ENCODE results near the gene SORT1. TPM values are rescaled to one million over a fixed set of nuclear protein-coding genes. Genes with fewer than 3 reads are reported as not detected.

SORT1 gene
- total and polyA plus RNA-seq, 3 experiments from 2014 or later = 0.16 to 3.9 (median 3.0) TPM

DNA sequence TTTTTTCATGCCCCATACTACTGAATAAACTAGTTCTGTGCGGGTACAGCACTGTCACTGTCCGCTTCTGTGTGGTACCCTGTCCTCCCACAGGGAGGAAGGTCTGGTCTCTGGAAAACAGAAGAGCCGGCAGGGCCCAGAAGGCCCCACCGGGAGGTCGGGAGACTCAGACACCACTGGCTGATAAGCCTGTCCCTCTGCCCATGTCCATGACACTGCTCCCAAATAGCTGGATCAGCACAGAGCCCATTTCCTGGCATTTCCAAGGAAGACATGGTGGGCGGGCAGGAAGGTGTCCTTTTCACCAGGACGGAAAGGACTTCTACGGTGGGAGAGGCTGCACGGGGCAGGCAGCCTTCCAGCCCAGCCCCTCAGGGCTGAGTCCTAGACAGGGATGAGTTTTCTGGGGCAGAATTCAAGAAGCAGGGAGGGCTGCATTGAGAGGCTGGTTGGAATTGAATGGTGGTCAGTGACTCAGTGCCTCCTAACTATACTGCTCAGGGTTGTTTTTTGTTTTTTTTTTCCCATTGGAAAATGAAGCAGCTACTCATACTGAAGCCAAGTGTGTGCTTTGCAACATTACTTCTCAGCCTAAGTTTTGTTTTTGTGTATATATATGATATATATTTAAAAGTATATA is 121.9 kb downstream of the SORT1 start:
- no peak overlapping the region for H3K4me3 ChIP-seq (ENCODE audit: low read length)
- DNase-seq = no peak
- Mint-ChIP-seq H3K9me3 (no peaks in the 10 kb centered on the region), H3K4me3 (no peak overlapping the region), H3K36me3 (no peaks in the 10 kb centered on the region), H3K4me1 (peaks cover 4 to 5% (median 4%) of the 10 kb centered on the region in 3 donors), H3K27me3 (no peaks in the 10 kb centered on the region), H3K27ac (no peak overlapping the region)
- H3K9me3 ChIP-seq (ENCODE audit: low read length) = no peaks in the 10 kb centered on the region
- H3K27me3 ChIP-seq (ENCODE audit: insufficient read depth, low read length, poor library complexity, severe bottlenecking) = no peaks in the 10 kb centered on the region
- peaks cover 4% of the 10 kb centered on the region for H3K4me1 ChIP-seq (ENCODE audit: insufficient read depth, low read length)
- H3K27ac ChIP-seq (ENCODE audit: low read depth, low read length) = no peak overlapping the region
- no peaks in the 10 kb centered on the region for H3K36me3 ChIP-seq (ENCODE audit: insufficient read depth, low read length)
- CTCF ChIA-PET = interaction anchor here (1.1 to 5.6 kb wide), 10 partner anchors 12 to 256 kb away, joined by 4 to 56 read pairs (median 8); partner anchors contain the start of genes CYB561D1 and SORT1
- POLR2A ChIA-PET = no interaction called here

DNA sequence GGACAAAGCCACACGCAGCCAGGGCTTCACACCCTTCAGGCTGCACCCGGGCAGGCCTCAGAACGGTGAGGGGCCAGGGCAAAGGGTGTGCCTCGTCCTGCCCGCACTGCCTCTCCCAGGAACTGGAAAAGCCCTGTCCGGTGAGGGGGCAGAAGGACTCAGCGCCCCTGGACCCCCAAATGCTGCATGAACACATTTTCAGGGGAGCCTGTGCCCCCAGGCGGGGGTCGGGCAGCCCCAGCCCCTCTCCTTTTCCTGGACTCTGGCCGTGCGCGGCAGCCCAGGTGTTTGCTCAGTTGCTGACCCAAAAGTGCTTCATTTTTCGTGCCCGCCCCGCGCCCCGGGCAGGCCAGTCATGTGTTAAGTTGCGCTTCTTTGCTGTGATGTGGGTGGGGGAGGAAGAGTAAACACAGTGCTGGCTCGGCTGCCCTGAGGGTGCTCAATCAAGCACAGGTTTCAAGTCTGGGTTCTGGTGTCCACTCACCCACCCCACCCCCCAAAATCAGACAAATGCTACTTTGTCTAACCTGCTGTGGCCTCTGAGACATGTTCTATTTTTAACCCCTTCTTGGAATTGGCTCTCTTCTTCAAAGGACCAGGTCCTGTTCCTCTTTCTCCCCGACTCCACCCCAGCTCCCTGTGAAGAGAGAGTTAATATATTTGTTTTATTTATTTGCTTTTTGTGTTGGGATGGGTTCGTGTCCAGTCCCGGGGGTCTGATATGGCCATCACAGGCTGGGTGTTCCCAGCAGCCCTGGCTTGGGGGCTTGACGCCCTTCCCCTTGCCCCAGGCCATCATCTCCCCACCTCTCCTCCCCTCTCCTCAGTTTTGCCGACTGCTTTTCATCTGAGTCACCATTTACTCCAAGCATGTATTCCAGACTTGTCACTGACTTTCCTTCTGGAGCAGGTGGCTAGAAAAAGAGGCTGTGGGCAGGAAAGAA is 122.9 kb downstream of the SORT1 start:
- Histone ChIP-seq H3K9me3 (ENCODE audit: low read length) (no peaks in the 10 kb centered on the region), H3K4me1 (ENCODE audit: insufficient read depth, low read length) (peaks cover 4% of the 10 kb centered on the region), H3K27me3 (ENCODE audit: insufficient read depth, low read length, poor library complexity, severe bottlenecking) (no peaks in the 10 kb centered on the region), H3K27ac (ENCODE audit: low read depth, low read length) (no peak overlapping the region), H3K36me3 (ENCODE audit: insufficient read depth, low read length) (no peaks in the 10 kb centered on the region), H3K4me3 (ENCODE audit: low read length) (no peak overlapping the region)
- Mint-ChIP-seq H3K9me3 (no peaks in the 10 kb centered on the region), H3K27me3 (peaks cover 0 to 2% of the 10 kb centered on the region in 2 donors), H3K27ac (no peak overlapping the region), H3K4me3 (no peak overlapping the region), H3K36me3 (peaks cover 0 to 2% (median 0%) of the 10 kb centered on the region in 3 donors), H3K4me1 (peaks cover 4 to 5% (median 4%) of the 10 kb centered on the region in 3 donors)
- ChIA-PET CTCF (interaction anchor here (5.6 kb wide), 1 partner anchor 257 kb away, joined by 56 read pairs; no protein-coding TSS in a partner anchor), POLR2A (no interaction called here)
- DNase-seq = no peak

DNA sequence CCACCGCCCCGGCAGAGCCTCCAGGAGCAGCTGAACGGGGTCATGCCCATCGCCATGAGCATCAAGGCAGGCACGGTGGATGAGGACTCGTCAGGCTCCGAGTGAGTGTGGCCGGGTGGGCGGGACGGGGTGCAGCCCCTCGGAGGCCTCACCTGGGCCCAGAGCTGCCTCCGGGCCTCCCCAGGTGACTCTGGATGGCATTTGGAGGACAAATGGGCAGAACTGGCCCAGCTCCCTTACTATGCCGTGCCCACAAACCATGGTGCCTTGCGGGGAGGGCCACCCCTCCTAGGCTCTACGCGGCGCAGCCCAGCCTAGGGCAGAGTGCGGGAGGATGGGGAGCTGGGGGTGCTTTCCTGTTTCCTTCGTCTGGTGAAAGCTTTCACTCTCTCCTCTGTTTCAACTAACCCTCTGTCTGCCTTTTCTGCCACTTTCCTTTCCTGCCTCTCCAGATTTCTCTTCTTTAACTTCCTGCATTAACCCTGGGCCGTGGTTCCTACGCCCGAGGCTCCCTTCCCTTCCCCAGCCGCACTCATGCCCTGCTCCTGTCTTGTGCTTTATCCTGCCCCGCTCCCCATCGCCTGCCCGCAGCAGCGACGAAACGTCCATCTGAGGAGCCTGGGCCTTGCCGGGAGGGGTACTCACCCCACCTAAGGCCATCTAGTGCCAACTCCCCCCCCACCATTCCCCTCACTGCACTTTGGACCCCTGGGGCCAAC is 124.0 kb downstream of the SORT1 start:
- no peak overlapping the region for H3K27ac ChIP-seq (ENCODE audit: low read depth, low read length)
- no peak overlapping the region for H3K4me3 ChIP-seq (ENCODE audit: low read length)
- peaks cover 4 to 5% (median 4%) of the 10 kb centered on the region in 3 donors for H3K4me1 Mint-ChIP-seq
- ChIA-PET POLR2A (no interaction called here), CTCF (no interaction called here)
- peaks cover 0 to 2% of the 10 kb centered on the region in 2 donors for H3K27me3 Mint-ChIP-seq
- peaks cover 0 to 2% (median 0%) of the 10 kb centered on the region in 3 donors for H3K36me3 Mint-ChIP-seq
- H3K9me3 ChIP-seq (ENCODE audit: low read length) = no peaks in the 10 kb centered on the region
- peaks cover 4% of the 10 kb centered on the region for H3K4me1 ChIP-seq (ENCODE audit: insufficient read depth, low read length)
- H3K27me3 ChIP-seq (ENCODE audit: insufficient read depth, low read length, poor library complexity, severe bottlenecking) = no peaks in the 10 kb centered on the region
- no peak overlapping the region for H3K4me3 Mint-ChIP-seq
- H3K27ac Mint-ChIP-seq = peak overlapping the region in 1 of 8 donors; percentile 37
- H3K9me3 Mint-ChIP-seq = no peaks in the 10 kb centered on the region
- no peak for DNase-seq
- no peaks in the 10 kb centered on the region for H3K36me3 ChIP-seq (ENCODE audit: insufficient read depth, low read length)

DNA sequence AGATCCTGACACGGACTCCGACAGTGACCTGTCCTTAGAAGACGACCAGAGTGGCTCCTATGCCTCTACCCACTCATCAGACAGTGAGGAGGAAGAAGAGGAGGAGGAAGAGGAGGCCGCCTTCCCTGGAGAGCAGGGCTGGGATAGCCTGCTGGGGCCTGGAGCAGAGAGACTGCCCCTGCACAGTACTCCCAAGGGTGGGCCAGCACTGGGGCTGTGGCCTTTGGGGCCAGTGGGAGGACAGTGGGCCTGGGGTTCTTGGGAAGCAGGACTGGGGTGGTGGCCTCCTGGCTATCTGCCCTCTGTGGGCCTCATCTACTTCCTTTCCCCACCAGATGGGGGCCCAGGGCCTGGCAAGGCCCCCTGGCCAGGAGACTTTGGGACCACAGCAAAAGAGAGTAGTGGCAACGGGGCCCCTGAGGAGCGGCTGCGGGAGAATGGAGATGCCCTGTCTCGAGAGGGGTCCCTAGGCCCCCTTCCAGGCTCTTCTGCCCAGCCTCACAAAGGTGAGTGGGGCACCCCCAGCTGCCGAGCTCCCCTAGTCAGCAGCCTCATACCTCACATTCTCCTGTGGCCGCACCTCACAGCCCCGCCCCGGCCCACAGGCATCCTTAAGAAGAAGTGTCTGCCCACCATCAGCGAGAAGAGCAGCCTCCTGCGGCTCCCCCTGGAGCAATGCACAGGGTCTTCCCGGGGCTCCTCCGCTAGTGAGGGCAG is 124.7 kb downstream of the SORT1 start:
- no peak overlapping the region for H3K4me3 Mint-ChIP-seq
- no peaks in the 10 kb centered on the region for H3K9me3 Mint-ChIP-seq
- no peak overlapping the region for H3K4me3 ChIP-seq (ENCODE audit: low read length)
- H3K4me1 ChIP-seq (ENCODE audit: insufficient read depth, low read length) = peaks cover 4% of the 10 kb centered on the region
- no peak overlapping the region for H3K27ac Mint-ChIP-seq
- no peaks in the 10 kb centered on the region for H3K27me3 ChIP-seq (ENCODE audit: insufficient read depth, low read length, poor library complexity, severe bottlenecking)
- no peak overlapping the region for H3K27ac ChIP-seq (ENCODE audit: low read depth, low read length)
- peaks cover 4 to 5% (median 4%) of the 10 kb centered on the region in 3 donors for H3K4me1 Mint-ChIP-seq
- no peak for DNase-seq
- H3K36me3 Mint-ChIP-seq = peaks cover 0 to 2% (median 2%) of the 10 kb centered on the region in 3 donors
- ChIA-PET POLR2A (no interaction called here), CTCF (no interaction called here)
- H3K36me3 ChIP-seq (ENCODE audit: insufficient read depth, low read length) = no peaks in the 10 kb centered on the region
- no peaks in the 10 kb centered on the region for H3K9me3 ChIP-seq (ENCODE audit: low read length)
- H3K27me3 Mint-ChIP-seq = peaks cover 0 to 2% of the 10 kb centered on the region in 2 donors

DNA sequence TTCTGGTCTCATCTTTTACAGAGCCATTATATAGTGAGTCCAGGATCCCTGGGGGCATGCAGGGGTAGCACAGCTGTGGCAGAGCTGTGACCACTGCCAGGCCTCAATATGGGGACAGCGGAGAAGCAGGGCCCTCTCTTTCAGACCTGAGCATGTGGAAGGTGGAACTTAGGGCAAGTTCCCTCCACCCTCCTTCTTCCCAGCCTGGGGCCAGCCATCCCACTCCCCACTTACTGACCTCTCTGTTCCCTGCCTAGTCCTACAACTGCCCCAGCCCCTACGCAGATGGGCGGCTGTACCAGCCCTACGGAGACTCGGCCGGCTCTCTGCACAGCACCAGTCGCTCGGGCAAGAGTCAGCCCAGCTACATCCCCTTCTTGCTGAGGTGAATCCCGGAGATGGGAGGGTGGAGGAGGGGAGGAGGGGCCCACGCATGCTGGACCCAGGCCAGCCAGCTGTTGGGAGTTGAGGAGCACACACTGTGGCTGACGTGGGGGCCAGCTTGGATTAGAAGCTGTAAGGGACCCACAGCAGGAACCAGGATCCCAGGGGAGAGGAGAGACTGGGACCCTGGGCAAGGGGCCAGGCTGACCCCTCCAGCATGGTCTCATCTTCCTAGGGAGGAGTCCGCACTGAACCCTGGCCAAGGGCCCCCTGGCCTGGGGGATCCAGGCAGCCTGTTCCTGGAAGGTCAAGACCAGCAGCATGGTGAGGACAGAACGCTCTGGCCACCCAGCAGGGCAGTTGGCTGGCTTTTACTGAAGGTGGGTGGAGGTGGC is 125.5 kb downstream of the SORT1 start:
- Histone ChIP-seq H3K27me3 (ENCODE audit: insufficient read depth, low read length, poor library complexity, severe bottlenecking) (no peaks in the 10 kb centered on the region), H3K4me3 (ENCODE audit: low read length) (no peak overlapping the region), H3K27ac (ENCODE audit: low read depth, low read length) (no peak overlapping the region), H3K9me3 (ENCODE audit: low read length) (no peaks in the 10 kb centered on the region), H3K4me1 (ENCODE audit: insufficient read depth, low read length) (peaks cover 2% of the 10 kb centered on the region), H3K36me3 (ENCODE audit: insufficient read depth, low read length) (no peaks in the 10 kb centered on the region)
- CTCF ChIA-PET = no interaction called here
- Mint-ChIP-seq H3K9me3 (no peaks in the 10 kb centered on the region), H3K27ac (peak overlapping the region in 1 of 8 donors; percentile 19), H3K4me3 (no peak overlapping the region), H3K36me3 (peaks cover 0 to 2% (median 2%) of the 10 kb centered on the region in 3 donors), H3K4me1 (peaks cover 2% of the 10 kb centered on the region in 3 donors), H3K27me3 (peaks cover 0 to 2% of the 10 kb centered on the region in 2 donors)
- POLR2A ChIA-PET = no interaction called here
- DNase-seq = no peak

DNA sequence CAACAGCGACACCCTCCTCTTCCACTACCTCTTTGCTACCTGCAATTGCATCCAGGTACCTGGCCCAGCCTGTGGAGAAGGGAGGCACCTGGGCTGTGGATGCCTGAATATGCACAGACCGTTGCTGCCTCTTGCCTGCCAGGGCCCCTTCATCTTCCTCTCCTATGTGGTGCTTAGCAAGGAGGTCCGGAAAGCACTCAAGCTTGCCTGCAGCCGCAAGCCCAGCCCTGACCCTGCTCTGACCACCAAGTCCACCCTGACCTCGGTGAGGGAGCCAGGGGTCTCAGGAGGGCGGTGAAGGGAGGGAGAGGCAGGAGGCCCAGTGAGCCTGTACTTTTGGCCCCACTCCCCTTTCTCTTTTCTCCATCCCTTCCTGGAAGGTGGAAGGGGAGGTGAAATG is 126.3 kb downstream of the SORT1 start:
- Histone ChIP-seq H3K36me3 (ENCODE audit: insufficient read depth, low read length) (no peaks in the 10 kb centered on the region), H3K4me3 (ENCODE audit: low read length) (no peak overlapping the region), H3K27ac (ENCODE audit: low read depth, low read length) (no peak overlapping the region), H3K9me3 (ENCODE audit: low read length) (no peaks in the 10 kb centered on the region), H3K4me1 (ENCODE audit: insufficient read depth, low read length) (no peaks in the 10 kb centered on the region), H3K27me3 (ENCODE audit: insufficient read depth, low read length, poor library complexity, severe bottlenecking) (no peaks in the 10 kb centered on the region)
- ChIA-PET POLR2A (no interaction called here), CTCF (no interaction called here)
- no peak for DNase-seq
- Mint-ChIP-seq H3K9me3 (no peaks in the 10 kb centered on the region), H3K36me3 (peaks cover 0 to 2% (median 2%) of the 10 kb centered on the region in 3 donors), H3K27me3 (peaks cover 0 to 4% of the 10 kb centered on the region in 2 donors), H3K4me3 (no peak overlapping the region), H3K27ac (peak overlapping the region in 1 of 8 donors; percentile 50), H3K4me1 (no peaks in the 10 kb centered on the region)

DNA sequence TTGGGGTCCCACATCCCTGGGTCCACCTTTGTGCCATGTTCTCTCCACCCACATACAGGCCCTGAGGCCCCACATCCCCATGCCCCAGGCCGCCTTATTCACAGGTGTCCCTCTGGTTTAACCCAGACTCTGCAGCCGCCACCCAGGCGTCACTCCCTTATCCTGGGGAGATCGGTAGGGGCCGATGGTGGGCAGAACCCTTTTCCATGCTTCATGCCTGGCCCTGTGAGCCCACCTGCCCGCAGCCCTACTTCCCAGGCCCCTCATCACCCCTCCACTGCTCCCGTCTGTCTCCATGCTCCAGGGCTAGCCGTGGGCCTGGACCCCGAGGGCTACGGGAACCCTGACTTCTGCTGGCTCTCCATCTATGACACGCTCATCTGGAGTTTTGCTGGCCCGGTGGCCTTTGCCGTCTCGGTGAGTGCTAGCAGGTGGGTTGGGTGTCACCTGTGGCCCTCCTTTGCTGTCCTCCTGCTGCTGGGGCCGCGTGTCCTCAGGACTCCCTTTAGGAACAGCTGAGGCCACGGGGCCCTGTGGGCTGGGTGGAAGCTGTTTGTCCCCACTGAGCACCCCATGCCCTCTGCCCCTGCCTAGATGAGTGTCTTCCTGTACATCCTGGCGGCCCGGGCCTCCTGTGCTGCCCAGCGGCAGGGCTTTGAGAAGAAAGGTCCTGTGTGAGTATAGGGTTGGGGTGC is 126.9 kb downstream of the SORT1 start:
- H3K4me1 Mint-ChIP-seq = no peaks in the 10 kb centered on the region
- Histone ChIP-seq H3K36me3 (ENCODE audit: insufficient read depth, low read length) (no peaks in the 10 kb centered on the region), H3K27me3 (ENCODE audit: insufficient read depth, low read length, poor library complexity, severe bottlenecking) (no peaks in the 10 kb centered on the region), H3K4me1 (ENCODE audit: insufficient read depth, low read length) (no peaks in the 10 kb centered on the region), H3K4me3 (ENCODE audit: low read length) (no peak overlapping the region), H3K27ac (ENCODE audit: low read depth, low read length) (no peak overlapping the region), H3K9me3 (ENCODE audit: low read length) (no peaks in the 10 kb centered on the region)
- no peaks in the 10 kb centered on the region for H3K9me3 Mint-ChIP-seq
- H3K36me3 Mint-ChIP-seq = peaks cover 0 to 2% (median 2%) of the 10 kb centered on the region in 3 donors
- ChIA-PET CTCF (no interaction called here), POLR2A (no interaction called here)
- DNase-seq = no peak
- H3K27ac Mint-ChIP-seq = peak overlapping the region in 1 of 8 donors; percentile 76
- H3K4me3 Mint-ChIP-seq = no peak overlapping the region
- H3K27me3 Mint-ChIP-seq = peaks cover 0 to 4% of the 10 kb centered on the region in 2 donors

Data from CD8-positive, alpha-beta memory T cell (primary cell).